ENCODE data around the gene PRCC.

The PRCC gene

GRCh38 chr1:156836892-156837291, 69.6 kb downstream of the PRCC start:
- Histone ChIP-seq H3K27me3 (ENCODE audit: insufficient read depth, low read length) (peaks cover 20% of the 10 kb centered on the region), H3K4me3 (ENCODE audit: low read depth, low read length) (no peak overlapping the region), H3K27ac (ENCODE audit: low read depth, low read length) (no peak overlapping the region), H3K4me1 (ENCODE audit: control insufficient read depth, insufficient read depth, low read length, unreplicated experiment) (no peaks in the 10 kb centered on the region), H2AFZ (ENCODE audit: low read length, unreplicated experiment) (no peak overlapping the region), H3K36me3 (ENCODE audit: insufficient read depth, low read length) (no peaks in the 10 kb centered on the region), H3K79me2 (ENCODE audit: control insufficient read depth, insufficient read depth, low read length, unreplicated experiment) (no peaks in the 10 kb centered on the region)

- H2AFZ ChIP-seq (ENCODE audit: low read length, unreplicated experiment) = no peak overlapping the region
- peaks cover 21% of the 10 kb centered on the region for H3K27me3 ChIP-seq (ENCODE audit: insufficient read depth, low read length)
- H3K4me3 ChIP-seq (ENCODE audit: low read depth, low read length) = no peak overlapping the region
These were observed 71.6 kb downstream of the PRCC start for GRCh38 chr1:156838972-156839371.

GRCh38 chr1:156839426-156840109, 72.2 kb downstream of the PRCC start:
- no peaks in the 10 kb centered on the region for H3K36me3 ChIP-seq (ENCODE audit: insufficient read depth, low read length)
- no peak overlapping the region for H3K27ac ChIP-seq (ENCODE audit: low read depth, low read length)
- H3K79me2 ChIP-seq (ENCODE audit: control insufficient read depth, insufficient read depth, low read length, unreplicated experiment) = no peaks in the 10 kb centered on the region
- no peaks in the 10 kb centered on the region for H3K4me1 ChIP-seq (ENCODE audit: control insufficient read depth, insufficient read depth, low read length, unreplicated experiment)
- H3K27me3 ChIP-seq (ENCODE audit: insufficient read depth, low read length) = peaks cover 16% of the 10 kb centered on the region
- H2AFZ ChIP-seq (ENCODE audit: low read length, unreplicated experiment) = no peak overlapping the region
- H3K4me3 ChIP-seq (ENCODE audit: low read depth, low read length) = no peak overlapping the region

More at GRCh38 chr1:156838972-156839371, 71.6 kb downstream of the PRCC start:
- no peaks in the 10 kb centered on the region for H3K4me1 ChIP-seq (ENCODE audit: control insufficient read depth, insufficient read depth, low read length, unreplicated experiment)
- no peaks in the 10 kb centered on the region for H3K79me2 ChIP-seq (ENCODE audit: control insufficient read depth, insufficient read depth, low read length, unreplicated experiment)
- H3K27ac ChIP-seq (ENCODE audit: low read depth, low read length) = no peak overlapping the region
- no peaks in the 10 kb centered on the region for H3K36me3 ChIP-seq (ENCODE audit: insufficient read depth, low read length)

- H3K27ac ChIP-seq (ENCODE audit: low read depth, low read length) = no peak overlapping the region
- no peaks in the 10 kb centered on the region for H3K36me3 ChIP-seq (ENCODE audit: insufficient read depth, low read length)
- H3K4me3 ChIP-seq (ENCODE audit: low read depth, low read length) = no peak overlapping the region
- no peak overlapping the region for H2AFZ ChIP-seq (ENCODE audit: low read length, unreplicated experiment)
- no peaks in the 10 kb centered on the region for H3K4me1 ChIP-seq (ENCODE audit: control insufficient read depth, insufficient read depth, low read length, unreplicated experiment)
- no peaks in the 10 kb centered on the region for H3K79me2 ChIP-seq (ENCODE audit: control insufficient read depth, insufficient read depth, low read length, unreplicated experiment)
- H3K27me3 ChIP-seq (ENCODE audit: insufficient read depth, low read length) = peaks cover 13% of the 10 kb centered on the region; the same call in 1 of the 2 replicates
These were observed 73.0 kb downstream of the PRCC start for GRCh38 chr1:156840186-156840897.

- Histone ChIP-seq H3K27me3 (ENCODE audit: insufficient read depth, low read length) (peaks cover 14% of the 10 kb centered on the region; the same call in 1 of the 2 replicates), H3K4me1 (ENCODE audit: control insufficient read depth, insufficient read depth, low read length, unreplicated experiment) (no peaks in the 10 kb centered on the region), H3K27ac (ENCODE audit: low read depth, low read length) (no peak overlapping the region), H3K36me3 (ENCODE audit: insufficient read depth, low read length) (no peaks in the 10 kb centered on the region), H3K79me2 (ENCODE audit: control insufficient read depth, insufficient read depth, low read length, unreplicated experiment) (no peaks in the 10 kb centered on the region), H2AFZ (ENCODE audit: low read length, unreplicated experiment) (no peak overlapping the region), H3K4me3 (ENCODE audit: low read depth, low read length) (no peak overlapping the region)
These were observed 73.6 kb downstream of the PRCC start for GRCh38 chr1:156840898-156841279.

- no peaks in the 10 kb centered on the region for H3K79me2 ChIP-seq (ENCODE audit: control insufficient read depth, insufficient read depth, low read length, unreplicated experiment)
These were observed 74.0 kb downstream of the PRCC start for GRCh38 chr1:156841295-156841855.

GRCh38 chr1:156842618-156843300, 75.4 kb downstream of the PRCC start:
- Histone ChIP-seq H3K79me2 (ENCODE audit: control insufficient read depth, insufficient read depth, low read length, unreplicated experiment) (no peaks in the 10 kb centered on the region), H3K27me3 (ENCODE audit: insufficient read depth, low read length) (peaks cover 28% of the 10 kb centered on the region), H3K4me1 (ENCODE audit: control insufficient read depth, insufficient read depth, low read length, unreplicated experiment) (no peaks in the 10 kb centered on the region), H3K36me3 (ENCODE audit: insufficient read depth, low read length) (no peaks in the 10 kb centered on the region), H2AFZ (ENCODE audit: low read length, unreplicated experiment) (no peak overlapping the region), H3K27ac (ENCODE audit: low read depth, low read length) (no peak overlapping the region), H3K4me3 (ENCODE audit: low read depth, low read length) (no peak overlapping the region)

More at GRCh38 chr1:156841295-156841855, 74.0 kb downstream of the PRCC start:
- H3K4me3 ChIP-seq (ENCODE audit: low read depth, low read length) = no peak overlapping the region
- no peak overlapping the region for H2AFZ ChIP-seq (ENCODE audit: low read length, unreplicated experiment)
- no peaks in the 10 kb centered on the region for H3K4me1 ChIP-seq (ENCODE audit: control insufficient read depth, insufficient read depth, low read length, unreplicated experiment)
- H3K27me3 ChIP-seq (ENCODE audit: insufficient read depth, low read length) = peaks cover 18% of the 10 kb centered on the region; the same call in 1 of the 2 replicates
- no peaks in the 10 kb centered on the region for H3K36me3 ChIP-seq (ENCODE audit: insufficient read depth, low read length)
- H3K27ac ChIP-seq (ENCODE audit: low read depth, low read length) = no peak overlapping the region

- H3K4me3 ChIP-seq (ENCODE audit: low read depth, low read length) = no peak overlapping the region
- no peak overlapping the region for H3K27ac ChIP-seq (ENCODE audit: low read depth, low read length)
- peaks cover 42% of the 10 kb centered on the region for H3K27me3 ChIP-seq (ENCODE audit: insufficient read depth, low read length)
These were observed 76.8 kb downstream of the PRCC start for GRCh38 chr1:156844102-156844501.

GRCh38 chr1:156844638-156845037, 77.3 kb downstream of the PRCC start:
- H3K79me2 ChIP-seq (ENCODE audit: control insufficient read depth, insufficient read depth, low read length, unreplicated experiment) = no peaks in the 10 kb centered on the region
- peaks cover 42% of the 10 kb centered on the region for H3K27me3 ChIP-seq (ENCODE audit: insufficient read depth, low read length)
- no peak overlapping the region for H3K27ac ChIP-seq (ENCODE audit: low read depth, low read length)
- no peaks in the 10 kb centered on the region for H3K4me1 ChIP-seq (ENCODE audit: control insufficient read depth, insufficient read depth, low read length, unreplicated experiment)
- H2AFZ ChIP-seq (ENCODE audit: low read length, unreplicated experiment) = no peak overlapping the region
- H3K36me3 ChIP-seq (ENCODE audit: insufficient read depth, low read length) = no peaks in the 10 kb centered on the region
- no peak overlapping the region for H3K4me3 ChIP-seq (ENCODE audit: low read depth, low read length)

More at GRCh38 chr1:156844102-156844501, 76.8 kb downstream of the PRCC start:
- Histone ChIP-seq H3K36me3 (ENCODE audit: insufficient read depth, low read length) (no peaks in the 10 kb centered on the region), H3K4me1 (ENCODE audit: control insufficient read depth, insufficient read depth, low read length, unreplicated experiment) (no peaks in the 10 kb centered on the region), H3K79me2 (ENCODE audit: control insufficient read depth, insufficient read depth, low read length, unreplicated experiment) (no peaks in the 10 kb centered on the region), H2AFZ (ENCODE audit: low read length, unreplicated experiment) (no peak overlapping the region)

GRCh38 chr1:156845055-156845952, 78.0 kb downstream of the PRCC start:
- Histone ChIP-seq H3K4me1 (ENCODE audit: control insufficient read depth, insufficient read depth, low read length, unreplicated experiment) (no peaks in the 10 kb centered on the region), H3K36me3 (ENCODE audit: insufficient read depth, low read length) (no peaks in the 10 kb centered on the region), H3K79me2 (ENCODE audit: control insufficient read depth, insufficient read depth, low read length, unreplicated experiment) (no peaks in the 10 kb centered on the region), H2AFZ (ENCODE audit: low read length, unreplicated experiment) (no peak overlapping the region), H3K4me3 (ENCODE audit: low read depth, low read length) (no peak overlapping the region), H3K27ac (ENCODE audit: low read depth, low read length) (no peak overlapping the region), H3K27me3 (ENCODE audit: insufficient read depth, low read length) (peaks cover 42% of the 10 kb centered on the region)

Data from ACC112 (cell line).